ENCODE results near the gene LMO1.

The LMO1 gene

DNA sequence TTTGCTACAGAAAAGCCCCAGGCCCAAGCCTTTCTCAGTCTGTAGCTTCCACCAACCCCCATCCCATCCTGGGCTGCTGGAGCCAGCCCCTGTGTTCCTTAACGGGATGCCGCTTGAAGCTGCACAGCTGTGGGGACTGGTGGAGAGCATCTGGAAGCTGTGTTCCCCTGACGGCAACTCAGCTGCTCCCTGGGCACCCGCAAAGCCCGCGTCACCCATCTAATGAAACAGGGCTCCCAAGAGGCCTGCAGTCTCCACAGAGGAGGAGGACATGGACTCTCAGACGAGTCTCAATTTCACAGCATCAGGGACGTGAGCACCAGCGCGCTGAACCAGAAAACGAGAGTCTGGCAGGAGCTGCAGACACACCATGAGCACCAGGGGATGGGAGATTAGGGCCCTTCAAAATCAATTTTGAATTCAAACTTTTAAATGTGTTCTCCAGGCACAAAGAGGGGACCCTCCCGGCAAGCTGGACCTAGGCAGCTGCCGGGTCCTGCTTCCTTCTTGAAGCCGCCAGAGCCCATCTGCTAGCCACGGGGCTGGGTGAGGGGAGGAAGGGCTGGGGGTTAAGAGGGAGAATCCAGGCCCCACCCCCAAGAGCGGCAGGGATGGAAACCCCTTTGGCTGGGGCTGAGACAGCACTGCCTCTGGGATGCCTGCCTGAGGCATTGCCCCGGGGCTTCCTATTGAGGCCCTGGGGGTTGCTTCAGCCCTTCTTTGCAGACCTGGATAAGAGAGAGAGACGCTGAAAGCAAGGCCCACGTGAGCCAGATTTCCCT lies 21.0 kb downstream of the LMO1 start:
- no peak for DNase-seq (ENCODE audit: low read depth)

DNA sequence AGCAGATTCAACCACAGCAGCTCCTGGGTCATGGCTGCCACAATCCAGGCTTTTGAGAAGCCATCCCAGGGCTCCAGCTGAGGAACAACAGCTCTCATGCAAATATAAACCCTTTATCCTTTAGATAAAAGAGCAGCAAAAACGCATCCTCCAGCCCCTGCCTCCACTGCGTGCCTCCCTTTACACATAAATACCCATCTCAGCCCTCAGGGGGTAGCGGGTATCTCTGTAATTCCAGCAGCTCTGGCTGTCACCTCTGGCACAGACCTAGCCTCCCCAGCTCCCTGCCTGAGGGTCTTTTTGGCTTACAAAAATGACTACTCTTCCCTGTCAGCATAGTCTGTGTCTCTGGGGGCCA lies 21.6 kb downstream of the LMO1 start:
- DNase-seq (ENCODE audit: low read depth), result no peak

DNA sequence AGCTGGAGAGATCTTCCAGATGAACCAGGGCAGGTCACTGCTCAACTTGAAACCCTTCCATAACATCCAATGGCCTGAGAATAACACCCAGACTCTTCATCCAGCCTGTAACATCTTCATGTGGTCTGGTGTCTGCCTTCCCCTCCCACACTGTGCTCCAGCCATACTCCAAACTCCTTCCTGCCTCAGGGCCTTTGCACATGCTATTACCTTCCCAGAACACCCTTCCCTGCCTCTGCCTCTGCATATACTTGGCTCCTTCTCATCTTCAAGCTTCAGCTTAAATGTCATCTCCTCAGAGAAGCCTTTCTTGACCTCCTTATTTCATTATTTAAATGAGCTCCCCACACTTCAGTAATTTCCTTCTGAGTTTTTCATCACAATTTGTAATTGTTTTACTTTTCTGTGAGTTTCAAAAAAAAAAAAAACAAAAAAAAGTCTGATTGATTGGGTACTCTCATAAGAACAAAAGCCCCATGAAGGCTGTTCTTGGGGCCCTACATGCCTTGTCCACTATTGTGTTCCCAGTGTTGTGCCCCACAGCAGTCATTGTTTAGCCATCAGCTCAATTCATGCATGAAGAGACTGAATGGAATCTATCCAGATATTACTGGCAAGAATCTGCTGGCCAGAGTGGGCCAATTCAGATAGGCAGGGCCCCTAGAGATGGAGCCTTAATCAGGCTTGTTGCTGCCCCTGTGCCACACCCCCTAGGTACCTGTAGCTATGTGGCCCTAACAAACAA lies 22.1 kb downstream of the LMO1 start:
- no peak for DNase-seq (ENCODE audit: low read depth)

DNA sequence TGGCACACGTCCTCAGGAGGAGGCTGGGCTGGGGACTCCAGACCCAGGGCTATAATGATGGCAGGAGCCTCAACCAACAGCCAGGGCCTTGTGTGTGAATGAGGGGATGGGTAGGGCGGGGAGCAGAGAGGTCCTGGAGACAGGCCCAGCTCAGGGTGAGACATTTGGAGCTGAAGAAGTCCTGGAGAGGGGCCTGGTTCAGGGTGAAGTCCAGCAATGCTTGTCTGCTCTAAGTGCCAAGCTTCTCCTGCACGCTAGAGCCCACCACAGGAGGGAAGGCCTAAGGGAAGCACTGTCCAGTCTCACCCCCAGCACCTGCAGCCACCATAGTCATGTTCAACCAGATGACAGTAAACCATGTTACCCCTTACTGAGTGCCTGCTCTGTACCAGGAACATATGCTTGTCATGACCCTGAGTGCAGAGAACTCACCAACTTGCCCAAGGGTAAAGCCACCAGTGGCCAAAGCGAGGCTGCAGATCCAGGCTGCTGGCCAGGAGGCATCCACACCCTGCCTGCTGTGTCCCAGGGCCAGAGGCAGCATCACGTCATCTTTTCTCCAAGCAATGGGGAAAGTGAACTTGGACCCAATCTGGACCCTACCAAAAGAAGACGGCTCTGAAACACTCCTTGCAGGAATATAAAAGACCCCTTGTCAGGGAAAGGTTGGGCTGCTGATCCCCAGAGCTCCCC lies 24.0 kb downstream of the LMO1 start:
- DNase-seq (ENCODE audit: low read depth), result no peak

DNA sequence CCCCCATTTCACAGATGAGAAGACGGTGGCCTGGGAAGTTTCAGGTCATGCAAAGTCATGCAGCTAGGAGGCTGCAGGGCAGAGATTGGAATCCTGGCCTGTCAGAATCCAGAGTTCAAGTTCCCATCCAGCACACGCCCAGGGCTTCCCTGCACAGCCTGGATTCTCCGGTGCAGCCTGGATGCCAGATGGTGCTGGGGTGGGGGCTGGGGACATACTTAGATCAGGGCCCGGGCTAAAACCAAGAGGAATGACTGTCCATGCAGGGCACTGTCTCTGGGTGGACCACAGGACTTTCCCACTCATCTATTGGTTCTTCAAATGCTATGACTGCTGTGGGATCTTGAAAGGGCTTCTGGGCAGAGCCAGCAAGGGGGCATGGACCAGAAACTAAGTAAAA lies 24.6 kb downstream of the LMO1 start:
- no peak for DNase-seq (ENCODE audit: low read depth)

DNA sequence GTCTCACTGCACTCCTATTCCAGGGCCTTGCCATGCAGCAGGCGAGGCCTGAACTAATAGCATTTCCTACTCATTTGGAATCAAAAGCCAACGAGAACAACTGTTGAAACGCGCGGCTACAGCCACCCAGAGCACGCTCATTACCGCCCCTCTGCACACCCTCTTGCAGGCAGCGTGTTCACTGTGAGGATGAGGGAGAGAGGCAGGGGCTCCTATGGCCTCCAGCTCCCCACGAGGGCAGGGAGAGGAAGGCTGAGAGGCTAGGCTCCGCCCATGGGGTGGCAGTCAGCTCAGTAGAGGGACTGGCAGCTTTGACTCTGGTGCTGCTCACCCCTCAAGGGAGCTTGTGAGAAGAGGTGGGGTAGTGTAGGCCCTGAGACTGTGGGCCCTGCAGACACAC lies 26.2 kb downstream of the LMO1 start:
- no peak for DNase-seq (ENCODE audit: low read depth)

DNA sequence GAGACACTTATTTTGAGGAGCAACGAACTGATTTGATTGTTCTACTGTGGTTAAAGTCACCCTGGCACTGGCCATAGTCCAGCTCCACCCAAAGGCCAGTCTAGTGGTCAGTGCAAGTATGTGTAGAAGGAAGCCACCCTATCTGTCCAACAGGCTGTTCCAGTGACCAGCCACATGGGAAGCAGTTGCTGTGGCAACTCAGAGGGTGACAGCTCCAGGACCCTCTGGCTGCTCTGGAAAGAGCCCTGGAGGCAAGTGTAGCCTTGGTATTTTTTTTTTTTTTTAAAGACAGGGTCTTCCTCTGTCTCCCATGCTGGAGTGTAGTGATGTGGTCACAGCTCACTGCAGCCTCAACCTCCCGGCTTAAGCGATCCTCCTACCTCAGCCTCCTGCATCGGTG lies 27.8 kb downstream of the LMO1 start:
- no peak for DNase-seq (ENCODE audit: low read depth)

DNA sequence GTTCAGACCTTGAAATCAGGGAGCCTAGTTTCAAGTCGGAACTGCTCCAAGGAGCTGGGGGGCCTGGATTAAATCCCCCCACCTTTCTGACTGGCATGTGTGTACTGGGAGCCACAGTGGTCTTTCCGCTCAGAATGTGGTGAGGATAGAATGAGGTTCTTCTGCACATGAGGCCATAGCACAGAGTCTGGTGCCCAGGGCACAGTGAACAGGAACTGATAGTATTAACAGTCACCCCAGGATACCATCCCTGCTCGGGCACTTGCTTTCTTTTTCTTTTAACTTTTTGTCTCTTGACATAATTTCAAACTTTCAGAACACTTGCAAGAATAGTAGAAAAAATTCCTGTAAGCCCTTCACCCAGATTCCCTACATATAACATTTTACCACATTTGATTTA lies 28.8 kb downstream of the LMO1 start:
- DNase-seq (ENCODE audit: low read depth), result no peak

DNA sequence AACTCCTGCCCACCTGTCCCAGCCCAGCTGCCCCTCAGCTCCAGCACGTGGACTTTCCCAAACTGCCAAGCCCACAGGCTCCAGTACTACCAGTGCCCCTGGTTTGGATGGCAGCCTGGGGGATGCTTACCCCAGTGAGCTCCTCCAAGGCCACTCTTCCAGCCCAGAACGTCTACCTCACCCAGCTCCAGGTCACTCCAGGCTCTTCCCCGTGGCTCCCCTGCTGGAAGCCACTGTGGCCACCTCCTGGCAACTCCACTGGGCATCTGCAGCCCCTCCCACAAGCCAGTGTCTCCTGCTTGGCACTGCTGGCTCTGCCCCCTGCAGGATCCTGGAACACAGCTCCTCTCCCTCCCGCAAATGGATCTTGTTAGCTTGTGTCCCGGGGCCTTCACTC lies 29.3 kb downstream of the LMO1 start:
- DNase-seq (ENCODE audit: low read depth), result no peak

DNA sequence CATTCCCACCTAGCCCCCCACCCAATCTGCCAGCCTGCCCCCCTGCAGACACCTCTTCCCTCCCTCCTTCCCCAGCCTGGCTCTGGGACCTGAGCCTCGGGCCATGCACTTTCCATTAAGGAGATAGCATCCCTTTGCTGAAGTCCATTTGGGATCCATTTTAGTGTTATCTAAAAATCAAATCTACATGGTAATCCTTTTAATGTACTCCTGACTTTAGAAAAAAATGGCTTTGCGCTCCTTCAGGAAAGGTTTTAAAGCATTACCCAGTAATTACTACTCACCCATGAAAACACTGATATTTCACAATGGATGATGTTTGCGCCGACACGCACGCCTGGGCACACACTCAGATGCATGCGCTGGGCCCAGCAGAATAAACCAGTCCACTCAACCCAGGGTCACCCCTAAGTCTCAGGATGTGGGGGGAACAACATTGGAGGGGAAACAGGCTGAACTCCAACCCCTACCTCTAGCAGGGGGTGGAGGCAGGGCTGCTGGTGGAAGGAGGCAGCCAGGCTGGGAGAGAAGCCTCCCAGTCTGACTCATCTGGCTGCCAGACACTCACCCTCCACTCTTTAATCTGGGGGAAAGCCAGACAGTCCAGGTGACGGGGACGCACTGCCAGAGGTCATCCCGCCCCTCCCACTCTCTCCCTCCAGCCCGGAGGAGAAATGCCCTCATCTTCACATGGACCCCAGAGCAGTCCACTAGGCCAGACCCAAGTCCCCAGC lies 29.8 kb downstream of the LMO1 start:
- no peak for DNase-seq (ENCODE audit: low read depth)

DNA sequence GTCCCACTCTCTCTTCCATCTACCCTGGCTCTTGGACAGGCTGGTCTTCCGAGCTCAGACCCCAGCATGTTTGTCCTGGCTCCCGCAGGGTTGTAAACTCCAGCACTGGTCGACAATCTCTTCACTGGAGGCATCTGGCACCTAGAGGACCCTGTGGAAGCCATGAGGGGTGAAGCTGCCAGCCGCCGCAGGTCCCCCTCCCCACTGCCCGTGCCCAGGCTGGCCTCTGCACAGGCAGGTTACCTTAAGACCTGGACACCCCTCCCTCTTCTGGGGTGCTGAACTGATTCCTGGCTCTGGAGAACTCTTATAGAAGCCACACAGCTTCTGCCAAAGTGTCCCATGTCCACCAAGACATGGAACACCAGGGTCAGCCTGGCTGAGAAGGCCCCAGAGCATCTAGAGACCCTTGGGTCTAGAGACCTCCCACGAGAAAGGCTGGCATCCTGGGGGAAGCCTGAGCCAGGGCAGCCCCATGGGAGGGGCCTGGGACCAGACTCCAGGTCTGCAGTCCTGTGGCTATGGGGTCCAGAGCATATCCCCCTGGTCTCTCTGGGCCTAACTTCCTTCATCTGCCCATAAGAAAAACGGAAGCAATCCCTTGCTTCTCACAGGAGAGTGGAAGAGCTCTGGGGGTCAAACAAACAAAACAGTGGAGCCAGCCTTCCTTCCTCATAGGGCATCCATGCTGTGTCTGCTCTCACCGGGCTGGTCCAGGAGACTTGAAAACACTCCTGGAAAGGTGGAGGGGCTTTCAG lies 30.6 kb downstream of the LMO1 start:
- DNase-seq (ENCODE audit: low read depth), result no peak

DNA sequence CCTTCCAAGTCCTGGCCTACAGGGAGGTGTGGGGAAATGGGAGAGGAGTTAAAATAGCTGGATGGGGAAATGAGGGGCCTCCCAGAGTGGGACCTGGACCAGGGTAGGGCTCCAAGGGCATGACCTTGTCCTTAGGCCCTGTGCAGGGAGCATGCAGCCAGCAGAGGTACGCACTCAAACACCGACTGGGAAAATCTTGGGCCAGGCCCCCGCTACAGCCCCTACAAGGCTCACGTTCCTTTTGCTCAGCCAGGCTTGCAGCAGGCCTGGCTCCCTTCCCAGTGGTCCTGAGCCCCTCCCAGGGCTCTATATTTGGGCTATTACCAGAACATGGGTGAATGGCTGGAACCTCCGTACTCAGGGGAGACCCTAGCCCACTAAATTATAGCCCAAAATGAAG lies 31.3 kb downstream of the LMO1 start:
- no peak for DNase-seq (ENCODE audit: low read depth)

DNA sequence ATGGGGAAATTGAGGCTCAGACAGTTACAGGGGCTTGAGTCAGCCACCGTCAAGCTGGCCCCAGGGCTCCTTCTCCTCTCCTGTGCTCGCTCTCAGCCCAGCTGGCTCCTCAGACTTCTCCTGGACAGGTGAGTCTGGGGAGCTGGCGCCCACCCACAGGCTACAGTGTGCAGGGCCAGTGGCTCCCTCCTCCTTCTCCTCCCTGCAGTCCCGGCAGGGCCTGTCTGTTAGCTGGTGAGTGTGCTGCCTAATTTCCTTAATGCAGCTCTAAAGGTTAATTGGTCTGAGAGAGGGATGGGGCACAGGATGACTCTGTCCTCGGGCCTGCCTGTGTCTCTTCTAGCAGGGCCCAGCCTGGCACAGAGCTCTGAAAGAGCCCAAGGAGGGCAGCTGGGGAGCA lies 31.7 kb downstream of the LMO1 start:
- no peak for DNase-seq (ENCODE audit: low read depth)

DNA sequence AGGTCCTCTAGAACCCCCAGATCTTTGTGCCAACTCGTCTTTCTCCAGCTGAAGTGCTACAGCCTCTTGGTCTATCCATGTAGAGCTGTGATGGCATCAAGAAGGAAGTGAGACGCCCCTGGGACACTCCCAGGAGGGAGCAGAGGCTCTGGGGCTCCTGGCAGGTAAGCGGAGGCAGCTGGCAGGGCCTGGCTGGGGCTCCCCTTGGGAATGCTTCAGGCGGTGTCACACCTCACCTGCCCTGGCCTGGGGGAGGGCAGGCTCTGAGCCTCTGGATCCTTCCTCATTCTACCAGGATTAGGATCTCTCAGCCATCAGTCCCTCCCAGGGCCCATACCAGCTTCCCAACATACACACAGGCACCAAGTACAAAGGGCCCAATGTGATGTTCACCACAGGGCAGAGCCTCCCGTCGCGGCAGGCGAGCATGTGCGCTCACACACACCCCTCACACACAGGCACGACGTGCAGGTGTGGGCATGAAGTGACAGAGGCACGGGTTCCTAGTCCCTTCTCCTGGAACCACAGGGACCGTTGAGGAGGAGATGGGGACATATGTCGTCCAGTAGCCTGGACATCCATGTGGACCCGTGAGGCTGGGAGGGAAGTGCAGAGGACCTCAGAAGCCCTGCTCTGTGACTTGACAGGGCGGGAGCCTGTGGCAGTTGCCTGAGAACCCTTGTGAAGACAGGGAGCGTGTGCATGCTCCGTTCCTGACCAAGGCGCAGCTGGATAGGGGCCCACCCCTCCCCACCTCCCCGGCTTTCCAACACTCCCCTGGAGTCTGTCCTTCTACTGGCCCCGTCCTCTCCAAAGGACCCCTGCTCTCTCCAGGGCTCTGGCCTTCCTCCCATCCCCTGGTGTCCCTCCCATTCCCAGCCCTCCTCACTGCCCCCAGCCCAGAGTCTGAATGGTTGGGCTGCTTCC lies 32.5 kb downstream of the LMO1 start:
- DNase-seq (ENCODE audit: low read depth), result no peak

DNA sequence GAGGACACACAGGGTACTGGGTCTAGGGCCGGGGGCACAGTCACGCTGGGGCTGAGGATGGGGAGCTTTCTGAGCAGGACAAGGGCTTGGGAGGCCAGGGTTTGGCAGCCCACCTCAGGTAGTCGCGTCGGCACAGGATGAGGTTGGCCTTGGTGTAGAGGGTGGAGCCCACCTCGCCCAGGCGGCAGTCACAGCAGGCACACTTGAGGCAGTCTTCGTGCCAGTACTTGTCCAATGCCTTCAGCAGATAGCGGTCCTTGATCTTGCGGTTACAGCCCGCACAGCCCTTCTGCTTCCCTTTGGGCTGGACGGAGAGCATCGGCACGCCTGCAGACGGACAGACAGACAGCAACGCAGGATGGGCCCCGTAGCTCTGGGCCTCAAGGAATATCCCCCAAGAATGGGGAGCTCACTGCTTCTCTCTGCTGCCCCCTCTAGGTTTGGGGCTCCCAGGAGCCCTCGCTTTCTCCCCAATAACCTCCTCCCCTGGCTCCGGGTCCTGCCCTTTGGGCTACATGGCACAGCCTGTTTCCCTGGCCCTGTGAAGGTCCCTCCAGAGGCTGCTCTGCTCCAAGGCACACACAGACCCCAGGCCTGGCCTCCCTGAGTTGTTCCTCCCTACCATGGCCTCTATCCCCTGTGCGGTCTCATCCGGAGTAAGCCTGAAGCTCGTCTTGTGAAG lies 33.4 kb downstream of the LMO1 start:
- DNase-seq (ENCODE audit: low read depth), result no peak

DNA sequence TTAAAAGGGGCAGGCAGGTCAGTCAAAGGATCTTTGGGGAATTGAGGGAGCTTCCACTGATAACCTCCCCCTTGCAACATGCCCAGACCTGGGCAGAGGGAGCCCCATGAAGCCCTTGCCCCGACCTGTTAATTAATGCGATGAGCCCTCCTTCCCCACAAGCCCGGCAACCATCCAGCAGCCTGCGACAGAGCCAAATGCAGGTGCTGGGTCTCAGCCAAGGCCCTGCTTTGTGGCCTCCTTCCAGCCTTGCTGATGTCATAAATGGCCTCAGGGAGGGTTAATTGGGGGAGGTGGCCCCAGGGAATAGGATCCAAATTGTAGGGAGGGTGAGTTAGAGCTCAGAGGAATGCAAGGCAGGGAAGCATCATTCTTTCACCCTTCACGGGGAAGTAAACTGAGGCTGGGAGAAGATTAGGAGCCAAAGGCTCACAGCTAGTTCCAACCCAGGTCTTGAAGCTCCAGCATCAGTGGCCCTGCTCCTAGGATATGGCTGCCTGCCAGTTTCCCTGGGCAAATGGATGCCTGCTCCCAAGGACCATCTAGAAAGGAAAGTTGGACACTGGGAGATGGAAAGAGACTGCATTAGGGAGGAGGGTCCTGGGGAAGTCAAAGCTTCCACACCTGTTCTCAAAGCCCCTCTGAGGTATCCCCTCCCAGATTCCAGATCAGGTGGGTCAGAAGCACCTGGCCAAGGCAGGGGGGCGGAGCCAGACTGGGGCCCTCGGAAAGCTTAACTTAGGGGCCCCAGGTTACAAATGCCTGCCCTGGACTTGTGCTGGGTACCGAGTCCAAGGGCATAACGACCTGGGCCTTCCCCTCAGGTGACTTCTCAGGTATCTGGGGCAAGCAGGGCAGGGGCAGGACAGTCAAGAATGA lies 34.1 kb downstream of the LMO1 start:
- DNase-seq (ENCODE audit: low read depth), result no peak

DNA sequence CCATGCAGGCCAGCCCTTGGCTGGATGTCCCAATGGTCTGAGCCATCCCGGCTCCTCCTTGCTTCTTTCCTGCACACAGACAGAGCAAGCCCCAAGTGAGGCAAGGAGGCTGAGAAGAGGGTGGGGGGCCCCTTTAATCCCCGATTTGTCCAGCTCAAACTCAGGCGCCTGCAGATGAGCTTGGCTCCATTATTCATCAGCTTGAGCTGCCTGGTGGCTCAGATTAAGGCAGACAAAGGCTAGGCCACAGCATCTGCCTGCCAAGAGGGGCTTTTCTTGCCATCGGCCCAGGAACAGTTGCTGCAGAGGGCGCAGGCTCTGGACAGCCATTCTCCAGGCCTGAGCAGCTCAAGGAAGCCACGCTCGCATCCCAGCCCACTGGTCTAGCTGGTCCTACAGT lies 35.4 kb downstream of the LMO1 start:
- DNase-seq (ENCODE audit: low read depth), result no peak

DNA sequence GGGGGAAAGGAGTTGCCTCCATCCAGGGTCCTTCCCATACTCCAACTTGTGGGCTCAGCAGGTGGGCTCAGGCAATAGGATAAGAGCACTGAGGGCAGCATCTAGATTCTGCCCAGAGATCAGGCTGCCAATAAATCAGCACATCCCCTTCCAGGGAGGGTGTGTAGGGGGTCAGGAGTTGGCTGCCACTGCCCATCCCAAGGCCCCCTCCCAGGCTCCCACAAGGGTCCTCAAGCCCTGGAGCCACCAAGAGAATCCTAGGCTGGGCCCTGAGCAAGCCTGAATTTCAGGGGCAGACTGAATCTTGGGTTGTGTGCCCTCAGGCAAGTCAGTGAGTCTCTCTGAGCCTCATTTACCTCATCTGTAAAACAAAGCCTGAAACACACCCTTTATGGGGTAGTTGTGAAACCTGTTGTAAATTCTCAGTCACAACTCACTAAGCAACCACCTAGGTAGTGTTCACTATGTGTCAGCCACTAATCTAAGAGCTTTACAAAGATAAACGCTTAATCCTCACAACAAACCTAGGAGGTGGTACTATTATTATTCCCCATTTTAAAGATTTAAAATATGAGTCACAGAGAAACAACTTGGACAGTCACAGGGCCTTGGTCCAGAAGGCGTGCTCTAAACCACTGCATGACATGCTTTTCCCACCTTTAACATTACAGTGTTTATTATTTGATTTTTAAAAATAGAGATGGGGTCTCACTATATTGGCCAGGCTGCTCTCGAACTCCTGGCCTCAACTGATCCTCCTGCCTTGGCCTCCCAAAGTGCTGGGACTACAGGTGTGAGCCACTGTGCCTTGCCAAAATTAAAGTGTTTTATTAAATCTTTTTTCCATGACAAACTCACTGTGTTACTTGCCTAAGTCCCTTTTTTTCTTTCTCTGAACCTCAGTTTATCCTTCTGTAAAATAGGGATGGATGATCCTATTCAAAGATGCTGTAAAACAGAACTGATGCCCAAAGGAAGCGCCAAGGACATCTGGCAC lies 36.2 kb downstream of the LMO1 start:
- DNase-seq (ENCODE audit: low read depth), result no peak
